HG03565 (cell line): Measurements from ENCODE around the gene ZNF213.
A peak's percentile ranks its signal among the peaks of the same experiment; 100 is the strongest.
"Not testable (repeated sequence)": the region's sequence is repeated elsewhere in the genome, so short reads cannot be mapped to it uniquely, and the experiment has no call there.

ENCODE experiments used
- ATAC-seq: cut with Tn5 transposase; IDR thresholded peaks from one replicate; pipeline ENCODE4 v1.9.1; 2021; ENCODE audit warnings: mild to moderate bottlenecking, moderate library complexity; ENCODE audit not compliant: unreplicated experiment

ZNF213 gene

GRCh38 chr16:3129137-3130131 is 5.4 kb upstream of the ZNF213 start:
- peak; percentile 58 for ATAC-seq

GRCh38 chr16:3131755-3132377 is 3.0 kb upstream of the ZNF213 start:
- ATAC-seq, result no peak

- ATAC-seq, result no peak
Observed at GRCh38 chr16:3133844-3134243, 985 bp upstream of the ZNF213 start.

- ATAC-seq, result no peak
Observed at GRCh38 chr16:3135126-3135715, 392 bp downstream of the ZNF213 start.

GRCh38 chr16:3137267-3137666 is 2.4 kb downstream of the ZNF213 start:
- ATAC-seq, result no peak

- ATAC-seq, result no peak
Observed at GRCh38 chr16:3138342-3138741, 3.5 kb downstream of the ZNF213 start.

- no peak for ATAC-seq
Observed at GRCh38 chr16:3138823-3139426, 4.1 kb downstream of the ZNF213 start.

- ATAC-seq, result not testable (repeated sequence)
Observed at GRCh38 chr16:3139561-3139960, 4.7 kb downstream of the ZNF213 start.

- no peak for ATAC-seq
Observed at GRCh38 chr16:3140603-3141427, 6.0 kb downstream of the ZNF213 start.

GRCh38 chr16:3141781-3142311 is 7.0 kb downstream of the ZNF213 start:
- no peak for ATAC-seq

- ATAC-seq, result no peak
Observed at GRCh38 chr16:3142327-3142726, 7.5 kb downstream of the ZNF213 start.

- no peak for ATAC-seq
Observed at GRCh38 chr16:3142770-3143169, 7.9 kb downstream of the ZNF213 start.

GRCh38 chr16:3143189-3143588 is 8.4 kb downstream of the ZNF213 start:
- no peak for ATAC-seq

- no peak for ATAC-seq
Observed at GRCh38 chr16:3143598-3144320, 8.9 kb downstream of the ZNF213 start.

- no peak for ATAC-seq
Observed at GRCh38 chr16:3144321-3144983, 9.6 kb downstream of the ZNF213 start.

- ATAC-seq, result no peak
Observed at GRCh38 chr16:3145151-3145550, 10.3 kb downstream of the ZNF213 start.

- no peak for ATAC-seq
Observed at GRCh38 chr16:3145660-3146059, 10.8 kb downstream of the ZNF213 start.

GRCh38 chr16:3147046-3147756 is 12.4 kb downstream of the ZNF213 start:
- ATAC-seq, result no peak
